GM13976 (cell line): ENCODE results near the gene RASSF6.

ENCODE experiments used
- DNase-seq: peaks from one replicate; pipeline ENCODE4 v3.0.0; 2012; ENCODE audit warnings: low spot score
- CTCF ChIP-seq: IDR thresholded peaks from 2 replicates; pipeline ENCODE4 v1.5.1; 2012; ENCODE audit warnings: borderline replicate concordance, mild to moderate bottlenecking; ENCODE audit not compliant: insufficient read depth; ENCODE audit errors: extremely low read depth, missing control alignments, control extremely low read depth
- in situ Hi-C: fragments of 300-500 bp; cut with MboI; formaldehyde crosslinking; loops from one replicate; pipeline ENCODE4 v1.12.0; 2022; ENCODE audit warnings: low sequenced_read_pairs, mixed read lengths, inconsistent platforms; ENCODE audit not compliant: unreplicated experiment

Gene RASSF6

GRCh38 chr4:73661646-73662119 is 41.4 kb upstream of the RASSF6 start:
- no peak for DNase-seq
- TF ChIP-seq CTCF: no peak
- in situ Hi-C loops: loop anchor here (10.0 to 25.0 kb wide), 2 partner anchors 349 to 473 kb away; no protein-coding TSS in a partner anchor

GRCh38 chr4:73660808-73661207 is 40.6 kb upstream of the RASSF6 start:
- in situ Hi-C loops: loop anchor here (10.0 to 25.0 kb wide), 2 partner anchors 349 to 474 kb away; no protein-coding TSS in a partner anchor
- no peak for DNase-seq
- no peak for TF ChIP-seq CTCF

GRCh38 chr4:73653695-73654106 is 33.5 kb upstream of the RASSF6 start:
- in situ Hi-C loops: loop anchor here (10.0 to 25.0 kb wide), 2 partner anchors 79 to 341 kb away; no protein-coding TSS in a partner anchor
- TF ChIP-seq CTCF: no peak
- DNase-seq: peak; percentile 34

GRCh38 chr4:73650250-73650649 is 30.0 kb upstream of the RASSF6 start:
- DNase-seq: no peak
- in situ Hi-C loops: loop anchor here (10.0 to 25.0 kb wide), 2 partner anchors 75 to 338 kb away; no protein-coding TSS in a partner anchor
- TF ChIP-seq CTCF: no peak

- no peak for DNase-seq
- in situ Hi-C loops: no loop called here
- TF ChIP-seq CTCF: no peak
Observed at GRCh38 chr4:73648478-73648877, 28.2 kb upstream of the RASSF6 start.

- no peak for TF ChIP-seq CTCF
- in situ Hi-C loops: no loop called here
Observed at GRCh38 chr4:73646117-73646516, 25.9 kb upstream of the RASSF6 start.

More at GRCh38 chr4:73646117-73646516, 25.9 kb upstream of the RASSF6 start:
- no peak for DNase-seq
